DMS79 treated with DMSO at 0.1 percent for 48 hours (cell line): ENCODE data around the gene CXCR6.

Source experiments
- DNase-seq: peaks from one replicate; lab custom pipeline; 2025; lab: John Stamatoyannopoulos, UW

CXCR6 gene

GRCh38 chr3:45943207-45943846 is at the start of gene CXCR6:
TSS of gene CXCR6 (plus strand) at chr3:45943464. CDS start at chr3:45946482, 3,018 bp downstream.
- DNase-seq = no peak

GRCh38 chr3:45894015-45894414 is 49.2 kb upstream of the CXCR6 start:
- DNase-seq = no peak

- DNase-seq = no peak
Observed at GRCh38 chr3:45895686-45896468, 47.4 kb upstream of the CXCR6 start.

DNA sequence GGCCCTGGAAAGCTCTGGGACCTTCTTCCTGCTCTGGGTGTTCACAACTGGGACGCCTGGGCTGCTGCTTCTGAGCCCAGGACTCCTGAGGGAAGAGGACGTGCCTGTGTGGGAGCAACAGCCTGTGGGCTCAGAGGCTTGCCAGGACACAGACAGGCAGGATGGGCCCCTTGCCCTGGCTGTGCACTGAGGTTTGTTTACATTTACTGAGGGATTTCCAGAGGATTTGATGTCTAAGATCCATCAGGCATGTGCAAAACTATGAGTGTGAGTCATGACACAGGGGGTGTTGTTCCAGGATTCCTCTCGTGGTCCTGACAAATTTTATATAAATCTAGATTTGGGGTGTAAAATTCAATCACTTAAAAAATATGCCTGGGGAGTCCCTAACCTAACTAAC is 46.3 kb upstream of the CXCR6 start:
- DNase-seq = no peak

- no peak for DNase-seq
Observed at GRCh38 chr3:45904931-45905330, 38.3 kb upstream of the CXCR6 start.

DNA sequence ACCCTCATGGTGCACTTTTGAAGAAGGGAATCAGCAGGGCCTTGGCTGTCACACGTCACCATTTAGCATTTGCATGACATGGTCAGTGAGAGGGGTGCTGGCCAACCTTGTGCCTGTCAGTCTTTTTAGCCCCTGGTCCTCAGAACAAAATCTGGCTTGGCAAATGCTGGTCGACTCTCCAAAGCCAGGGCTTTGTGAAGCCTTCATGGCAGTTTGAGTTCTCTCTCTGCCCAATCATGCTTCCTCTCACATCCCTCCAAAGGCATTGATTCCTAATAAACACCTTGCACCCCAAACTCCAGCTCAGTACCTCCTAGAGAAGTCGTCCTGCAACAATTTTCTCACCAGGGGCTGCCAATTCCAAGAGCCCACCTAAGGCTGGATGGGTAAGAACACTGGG is 37.5 kb upstream of the CXCR6 start:
- no peak for DNase-seq

GRCh38 chr3:45906681-45907407 is 36.4 kb upstream of the CXCR6 start:
- DNase-seq = no peak

- no peak for DNase-seq
Observed at GRCh38 chr3:45907769-45908705, 35.2 kb upstream of the CXCR6 start.

GRCh38 chr3:45908761-45909160 is 34.5 kb upstream of the CXCR6 start:
- DNase-seq = no peak

- DNase-seq = no peak
Observed at GRCh38 chr3:45909542-45909941, 33.7 kb upstream of the CXCR6 start.

- no peak for DNase-seq
Observed at GRCh38 chr3:45910892-45911291, 32.4 kb upstream of the CXCR6 start.

- no peak for DNase-seq
Observed at GRCh38 chr3:45911511-45912226, 31.6 kb upstream of the CXCR6 start.

GRCh38 chr3:45912435-45912834 is 30.8 kb upstream of the CXCR6 start:
- DNase-seq = no peak

DNA sequence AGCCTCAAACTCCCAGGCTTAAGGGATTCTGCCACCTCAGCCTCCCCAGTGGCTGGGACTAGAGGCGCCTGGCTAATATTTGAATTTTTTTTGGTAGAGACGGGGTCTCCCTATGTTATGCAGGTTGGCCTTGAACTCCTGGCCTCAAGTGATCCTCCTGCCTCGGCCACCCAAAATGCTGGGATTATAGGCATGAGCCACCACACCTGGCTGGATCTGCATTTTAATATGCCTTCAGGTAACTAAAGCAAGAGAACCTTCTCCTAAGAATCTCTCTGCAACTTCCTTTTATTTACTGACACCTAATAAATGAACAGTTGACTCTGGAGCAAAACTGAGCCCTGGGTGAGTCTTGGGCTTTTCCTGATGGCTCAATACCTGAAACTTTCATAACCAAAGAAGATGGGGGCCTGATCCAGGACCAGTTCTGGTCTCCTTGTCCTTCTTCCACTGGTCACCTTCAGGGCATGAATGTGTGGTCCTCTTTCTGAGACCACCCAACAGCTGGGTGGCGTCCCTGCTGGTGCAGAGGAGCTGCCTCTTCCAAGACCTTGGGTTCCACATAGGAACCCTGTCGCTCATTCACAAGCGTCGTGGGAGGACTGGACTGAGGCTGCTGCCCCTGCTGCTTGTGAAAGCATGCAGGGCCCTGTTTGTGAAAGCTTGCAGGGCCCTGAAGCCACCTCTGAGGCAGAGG is 28.8 kb upstream of the CXCR6 start:
- DNase-seq = no peak

- no peak for DNase-seq
Observed at GRCh38 chr3:45915059-45915439, 28.2 kb upstream of the CXCR6 start.

- no peak for DNase-seq
Observed at GRCh38 chr3:45915518-45916231, 27.6 kb upstream of the CXCR6 start.

DNA sequence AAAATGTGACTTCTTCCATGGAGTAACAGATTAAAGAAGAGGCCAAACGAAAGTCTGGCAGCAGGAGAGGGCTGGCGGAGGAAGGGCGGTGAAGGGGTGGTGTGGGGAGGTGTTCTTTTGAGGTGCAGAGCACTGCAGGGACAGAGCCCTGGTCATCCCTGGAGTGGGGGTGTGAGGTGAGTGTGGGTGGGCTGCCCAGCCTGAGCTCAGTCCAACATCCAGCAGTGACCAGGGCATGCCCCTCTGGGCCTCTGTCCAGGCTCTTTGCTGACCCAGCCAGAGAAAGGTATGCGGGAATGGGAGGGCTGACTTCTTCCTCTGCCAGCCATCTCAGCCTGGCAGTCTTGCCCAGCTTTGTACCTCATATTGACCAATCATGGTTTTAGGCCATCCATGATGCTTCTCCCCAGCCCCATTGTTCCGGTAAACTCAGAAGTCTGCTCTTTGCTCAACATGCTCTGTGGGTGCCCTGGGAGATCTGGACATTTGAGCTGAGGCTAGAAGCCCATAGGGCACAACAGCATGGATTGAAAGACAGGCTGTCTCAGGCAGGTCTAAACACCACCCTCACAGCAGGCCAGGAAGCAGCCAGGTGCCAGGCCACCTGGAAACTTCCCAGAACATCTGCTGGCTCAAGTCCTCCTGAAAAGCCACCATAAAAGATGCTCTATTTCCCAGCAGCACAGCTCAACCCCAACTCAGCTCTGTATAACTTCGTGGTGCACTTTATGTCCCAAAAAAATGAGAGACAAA is 25.9 kb upstream of the CXCR6 start:
- peak; percentile 16 for DNase-seq

DNA sequence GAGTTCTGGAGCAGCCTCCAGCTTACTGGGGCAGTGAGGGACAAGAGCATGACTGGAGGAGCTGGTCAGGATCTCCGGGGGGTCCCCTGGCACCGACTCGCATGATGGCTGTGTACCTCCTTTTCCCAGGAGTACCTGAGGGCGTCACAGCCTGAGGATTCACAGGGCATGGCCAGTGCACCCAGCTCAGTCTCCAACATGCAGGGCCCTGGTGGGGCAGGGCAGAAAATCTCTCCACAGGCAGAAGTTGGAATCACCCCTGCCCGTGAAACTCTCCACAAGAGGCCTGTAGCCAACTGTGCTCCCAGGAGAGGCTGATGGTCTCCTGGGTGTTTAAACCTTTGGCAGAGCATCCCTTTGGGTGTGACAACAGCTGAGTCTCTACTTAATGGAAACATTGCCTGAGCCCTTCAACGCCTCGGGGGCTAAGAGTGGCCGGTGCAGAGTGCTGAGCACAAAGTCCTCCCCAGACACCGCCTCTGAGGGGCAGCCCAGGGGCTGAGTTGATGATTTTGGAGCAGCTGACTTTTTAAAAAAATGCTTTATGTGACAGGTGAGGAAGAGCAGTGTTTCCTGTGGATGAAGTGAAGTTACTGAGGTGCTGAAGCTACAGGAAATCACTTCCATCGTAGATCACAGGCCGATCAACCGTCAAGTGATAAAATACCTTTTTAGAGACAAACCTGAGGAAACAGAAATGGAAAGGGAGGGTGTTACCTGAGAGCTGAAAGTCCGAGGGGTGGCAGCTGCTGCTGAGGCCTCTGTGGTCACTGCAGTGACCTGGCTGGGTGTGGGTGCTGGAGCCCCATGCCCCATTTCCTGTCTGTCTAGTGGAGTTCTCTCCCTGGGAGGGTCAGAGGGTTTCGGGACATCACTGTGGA is 21.9 kb upstream of the CXCR6 start:
- no peak for DNase-seq
